Measurements from ENCODE around the gene NFIC. TPM values are rescaled to one million over a fixed set of nuclear protein-coding genes. Genes with fewer than 3 reads are reported as not detected.

The NFIC gene
- total RNA-seq, 1 donor from 2014 or later = 178 TPM

- ATAC-seq = no peak
- intact Hi-C loops (cut with DNase I) = no loop called here
These were observed 125.2 kb downstream of the NFIC start for GRCh38 chr19:3491396-3492119.

GRCh38 chr19:3492131-3492839, 125.9 kb downstream of the NFIC start:
- DNase-seq (ENCODE audit: low spot score) (no peak), ATAC-seq (no peak)
- intact Hi-C loops (cut with DNase I) = no loop called here

More at GRCh38 chr19:3491396-3492119, 125.2 kb downstream of the NFIC start:
- DNase-seq (ENCODE audit: low spot score) = no peak

GRCh38 chr19:3492919-3493318, 126.5 kb downstream of the NFIC start:
- no peak for DNase-seq (ENCODE audit: low spot score)
- intact Hi-C loops (cut with DNase I) = no loop called here
- ATAC-seq = no peak

GRCh38 chr19:3493651-3494050, 127.3 kb downstream of the NFIC start:
- intact Hi-C loops (cut with DNase I) = no loop called here
- DNase-seq (ENCODE audit: low spot score) = no peak
- ATAC-seq = no peak

GRCh38 chr19:3494051-3494450, 127.7 kb downstream of the NFIC start:
- ATAC-seq (peak; percentile 55), DNase-seq (ENCODE audit: low spot score) (no peak)
- intact Hi-C loops (cut with DNase I) = no loop called here

- intact Hi-C loops (cut with DNase I) = no loop called here
- ATAC-seq = no peak
- DNase-seq (ENCODE audit: low spot score) = no peak
These were observed 128.2 kb downstream of the NFIC start for GRCh38 chr19:3494559-3494958.

- DNase-seq (ENCODE audit: low spot score) = no peak
- no peak for ATAC-seq
- intact Hi-C loops (cut with DNase I) = no loop called here
These were observed 130.2 kb downstream of the NFIC start for GRCh38 chr19:3496392-3497273.

- ATAC-seq (no peak), DNase-seq (ENCODE audit: low spot score) (no peak)
- intact Hi-C loops (cut with DNase I) = no loop called here
These were observed 131.6 kb downstream of the NFIC start for GRCh38 chr19:3497757-3498520.

- ATAC-seq = no peak
- no peak for DNase-seq (ENCODE audit: low spot score)
- intact Hi-C loops (cut with DNase I) = no loop called here
These were observed 133.5 kb downstream of the NFIC start for GRCh38 chr19:3499738-3500428.

GRCh38 chr19:3500429-3501101, 134.2 kb downstream of the NFIC start, which contains the start of gene DOHH:
Gene DOHH, minus strand, starts transcription at chr19:3500674. Its CDS starts 3,860 bp downstream, at chr19:3496814.
- intact Hi-C loops (cut with DNase I) = no loop called here
- ATAC-seq = peak; percentile 97
- peak; percentile 97 for DNase-seq (ENCODE audit: low spot score)

GRCh38 chr19:3501780-3502179, 135.4 kb downstream of the NFIC start:
- intact Hi-C loops (cut with DNase I) = no loop called here

GRCh38 chr19:3503036-3503572, 136.7 kb downstream of the NFIC start:
- intact Hi-C loops (cut with DNase I) = no loop called here
- ATAC-seq = no peak
- DNase-seq (ENCODE audit: low spot score) = no peak

More at GRCh38 chr19:3501780-3502179, 135.4 kb downstream of the NFIC start:
- no peak for DNase-seq (ENCODE audit: low spot score)
- no peak for ATAC-seq

GRCh38 chr19:3504735-3505134, 138.4 kb downstream of the NFIC start:
- intact Hi-C loops (cut with DNase I) = no loop called here
- no peak for DNase-seq (ENCODE audit: low spot score)
- no peak for ATAC-seq

GRCh38 chr19:3505598-3506383, 139.4 kb downstream of the NFIC start, which contains the start of gene FZR1:
Gene FZR1, plus strand, starts transcription at chr19:3506311. Its CDS starts 16,679 bp downstream, at chr19:3522990.
- peak; percentile 98 for ATAC-seq
- intact Hi-C loops (cut with DNase I) = no loop called here
- DNase-seq (ENCODE audit: low spot score) = peak; percentile 99

GRCh38 chr19:3506384-3507340, 140.3 kb downstream of the NFIC start:
- ATAC-seq (peak; percentile 6), DNase-seq (ENCODE audit: low spot score) (peak; percentile 74)
- intact Hi-C loops (cut with DNase I) = no loop called here
